GM23338 (cell line): ENCODE measurements around the gene SMYD3. TPM values are rescaled to one million over a fixed set of nuclear protein-coding genes. Genes with fewer than 3 reads are reported as not detected.

Experiments
- JUNB ChIP-seq: IDR thresholded peaks from one replicate; pipeline ENCODE4 v1.6.1; 2016; ENCODE audit warnings: antibody characterized with exemption; ENCODE audit not compliant: unreplicated experiment
- POLR2AphosphoS5 ChIP-seq: IDR thresholded peaks from 2 replicates; pipeline ENCODE4 v1.6.1; 2016; ENCODE audit warnings: antibody characterized with exemption, low read depth
- STAT1 ChIP-seq: IDR thresholded peaks from one replicate; pipeline ENCODE4 v1.6.1; 2016; ENCODE audit warnings: antibody characterized with exemption; ENCODE audit not compliant: unreplicated experiment
- polyA plus RNA-seq: library from polyadenylated mRNA; unstranded; fragments of >200 nt; fragmentation: Nextera tagmentation; extraction: Ambion mirVana; gene quantifications from 2 replicates; pipeline ENCODE4 v1.2.1, GENCODE V29; 2016
- total RNA-seq: library from RNA; depleted of rRNA; stranded (reverse); fragments of >200 nt; shearing (Covaris generic); gene quantifications from 2 replicates; pipeline ENCODE4 v1.2.3, GENCODE V29; 2014
- TF ChIP-seq, protein P1 (sequence below): fragments of 250-450 bp; sonication (Bioruptor Pico); IDR thresholded peaks from 2 replicates; pipeline ENCODE4 v1.5.0; 2020; ENCODE audit warnings: mild to moderate bottlenecking, moderate library complexity
- TF ChIP-seq, protein P2 (sequence below): IDR thresholded peaks from 2 replicates; pipeline ENCODE4 v1.6.1; 2016; ENCODE audit warnings: antibody characterized with exemption
- TF ChIP-seq, protein P3 (sequence below), 2 experiments: fragments of 200-600 bp in 1 of 2; sonication (generic) in 1 of 2; conservative IDR thresholded peaks; 2 replicates each; pipeline versions ENCODE4 v1.5.1 to v1.6.1; 2016 to 2017; ENCODE audit warnings: antibody characterized with exemption in 2 of 2, low read depth in 2 of 2, mild to moderate bottlenecking in 2 of 2, moderate library complexity in 1 of 2

SMYD3 gene
- total and polyA plus RNA-seq, 2 experiments from 2014 or later, result 31.8 to 34.4 TPM

DNA sequence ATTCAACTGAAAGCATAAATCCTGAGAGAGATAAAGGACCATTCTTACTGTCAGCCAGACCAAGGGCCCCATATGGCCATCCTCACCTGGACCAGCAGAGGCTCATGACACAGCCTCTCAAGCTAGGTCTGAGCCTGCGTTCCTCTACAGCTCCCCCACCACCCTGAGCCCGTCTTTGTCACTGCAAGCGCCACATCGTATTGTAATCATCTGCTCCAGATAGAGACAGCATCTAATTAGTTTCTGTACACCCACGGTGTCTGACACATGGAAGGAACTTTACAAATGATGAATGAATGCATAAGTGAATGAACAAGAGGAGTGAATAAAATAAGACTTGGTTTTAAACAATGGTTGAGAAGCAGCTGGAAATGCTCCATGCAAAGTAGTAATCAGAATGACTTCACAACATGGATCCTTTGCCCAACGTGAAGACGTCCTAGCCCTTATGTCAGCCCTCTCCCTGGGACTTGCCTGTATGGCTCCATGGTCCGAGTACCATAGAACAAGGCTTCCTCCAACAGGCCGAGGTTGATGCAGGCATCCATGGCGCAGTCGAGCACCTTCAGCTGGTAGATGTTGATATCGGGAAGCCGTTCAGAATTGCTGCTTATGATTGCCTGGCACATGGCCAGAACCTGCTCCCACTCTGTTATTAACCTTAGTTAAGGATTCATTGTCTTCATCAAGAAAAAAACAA, 648.9 kb downstream of the SMYD3 start (continued):
- TF ChIP-seq, protein P1, sequence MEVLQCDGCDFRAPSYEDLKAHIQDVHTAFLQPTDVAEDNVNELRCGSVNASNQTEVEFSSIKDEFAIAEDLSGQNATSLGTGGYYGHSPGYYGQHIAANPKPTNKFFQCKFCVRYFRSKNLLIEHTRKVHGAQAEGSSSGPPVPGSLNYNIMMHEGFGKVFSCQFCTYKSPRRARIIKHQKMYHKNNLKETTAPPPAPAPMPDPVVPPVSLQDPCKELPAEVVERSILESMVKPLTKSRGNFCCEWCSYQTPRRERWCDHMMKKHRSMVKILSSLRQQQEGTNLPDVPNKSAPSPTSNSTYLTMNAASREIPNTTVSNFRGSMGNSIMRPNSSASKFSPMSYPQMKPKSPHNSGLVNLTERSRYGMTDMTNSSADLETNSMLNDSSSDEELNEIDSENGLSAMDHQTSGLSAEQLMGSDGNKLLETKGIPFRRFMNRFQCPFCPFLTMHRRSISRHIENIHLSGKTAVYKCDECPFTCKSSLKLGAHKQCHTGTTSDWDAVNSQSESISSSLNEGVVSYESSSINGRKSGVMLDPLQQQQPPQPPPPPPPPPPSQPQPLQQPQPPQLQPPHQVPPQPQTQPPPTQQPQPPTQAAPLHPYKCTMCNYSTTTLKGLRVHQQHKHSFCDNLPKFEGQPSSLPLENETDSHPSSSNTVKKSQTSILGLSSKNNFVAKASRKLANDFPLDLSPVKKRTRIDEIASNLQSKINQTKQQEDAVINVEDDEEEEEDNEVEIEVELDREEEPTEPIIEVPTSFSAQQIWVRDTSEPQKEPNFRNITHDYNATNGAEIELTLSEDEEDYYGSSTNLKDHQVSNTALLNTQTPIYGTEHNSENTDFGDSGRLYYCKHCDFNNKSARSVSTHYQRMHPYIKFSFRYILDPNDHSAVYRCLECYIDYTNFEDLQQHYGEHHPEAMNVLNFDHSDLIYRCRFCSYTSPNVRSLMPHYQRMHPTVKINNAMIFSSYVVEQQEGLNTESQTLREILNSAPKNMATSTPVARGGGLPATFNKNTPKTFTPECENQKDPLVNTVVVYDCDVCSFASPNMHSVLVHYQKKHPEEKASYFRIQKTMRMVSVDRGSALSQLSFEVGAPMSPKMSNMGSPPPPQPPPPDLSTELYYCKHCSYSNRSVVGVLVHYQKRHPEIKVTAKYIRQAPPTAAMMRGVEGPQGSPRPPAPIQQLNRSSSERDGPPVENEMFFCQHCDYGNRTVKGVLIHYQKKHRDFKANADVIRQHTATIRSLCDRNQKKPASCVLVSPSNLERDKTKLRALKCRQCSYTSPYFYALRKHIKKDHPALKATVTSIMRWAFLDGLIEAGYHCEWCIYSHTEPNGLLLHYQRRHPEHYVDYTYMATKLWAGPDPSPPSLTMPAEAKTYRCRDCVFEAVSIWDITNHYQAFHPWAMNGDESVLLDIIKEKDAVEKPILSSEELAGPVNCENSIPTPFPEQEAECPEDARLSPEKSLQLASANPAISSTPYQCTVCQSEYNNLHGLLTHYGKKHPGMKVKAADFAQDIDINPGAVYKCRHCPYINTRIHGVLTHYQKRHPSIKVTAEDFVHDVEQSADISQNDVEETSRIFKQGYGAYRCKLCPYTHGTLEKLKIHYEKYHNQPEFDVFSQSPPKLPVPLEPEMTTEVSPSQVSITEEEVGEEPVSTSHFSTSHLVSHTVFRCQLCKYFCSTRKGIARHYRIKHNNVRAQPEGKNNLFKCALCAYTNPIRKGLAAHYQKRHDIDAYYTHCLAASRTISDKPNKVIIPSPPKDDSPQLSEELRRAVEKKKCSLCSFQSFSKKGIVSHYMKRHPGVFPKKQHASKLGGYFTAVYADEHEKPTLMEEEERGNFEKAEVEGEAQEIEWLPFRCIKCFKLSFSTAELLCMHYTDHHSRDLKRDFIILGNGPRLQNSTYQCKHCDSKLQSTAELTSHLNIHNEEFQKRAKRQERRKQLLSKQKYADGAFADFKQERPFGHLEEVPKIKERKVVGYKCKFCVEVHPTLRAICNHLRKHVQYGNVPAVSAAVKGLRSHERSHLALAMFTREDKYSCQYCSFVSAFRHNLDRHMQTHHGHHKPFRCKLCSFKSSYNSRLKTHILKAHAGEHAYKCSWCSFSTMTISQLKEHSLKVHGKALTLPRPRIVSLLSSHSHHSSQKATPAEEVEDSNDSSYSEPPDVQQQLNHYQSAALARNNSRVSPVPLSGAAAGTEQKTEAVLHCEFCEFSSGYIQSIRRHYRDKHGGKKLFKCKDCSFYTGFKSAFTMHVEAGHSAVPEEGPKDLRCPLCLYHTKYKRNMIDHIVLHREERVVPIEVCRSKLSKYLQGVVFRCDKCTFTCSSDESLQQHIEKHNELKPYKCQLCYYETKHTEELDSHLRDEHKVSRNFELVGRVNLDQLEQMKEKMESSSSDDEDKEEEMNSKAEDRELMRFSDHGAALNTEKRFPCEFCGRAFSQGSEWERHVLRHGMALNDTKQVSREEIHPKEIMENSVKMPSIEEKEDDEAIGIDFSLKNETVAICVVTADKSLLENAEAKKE, result no peak
- no peak for TF ChIP-seq JUNB
- TF ChIP-seq, protein P2, sequence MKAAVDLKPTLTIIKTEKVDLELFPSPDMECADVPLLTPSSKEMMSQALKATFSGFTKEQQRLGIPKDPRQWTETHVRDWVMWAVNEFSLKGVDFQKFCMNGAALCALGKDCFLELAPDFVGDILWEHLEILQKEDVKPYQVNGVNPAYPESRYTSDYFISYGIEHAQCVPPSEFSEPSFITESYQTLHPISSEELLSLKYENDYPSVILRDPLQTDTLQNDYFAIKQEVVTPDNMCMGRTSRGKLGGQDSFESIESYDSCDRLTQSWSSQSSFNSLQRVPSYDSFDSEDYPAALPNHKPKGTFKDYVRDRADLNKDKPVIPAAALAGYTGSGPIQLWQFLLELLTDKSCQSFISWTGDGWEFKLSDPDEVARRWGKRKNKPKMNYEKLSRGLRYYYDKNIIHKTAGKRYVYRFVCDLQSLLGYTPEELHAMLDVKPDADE, result no peak
- TF ChIP-seq, protein P3, sequence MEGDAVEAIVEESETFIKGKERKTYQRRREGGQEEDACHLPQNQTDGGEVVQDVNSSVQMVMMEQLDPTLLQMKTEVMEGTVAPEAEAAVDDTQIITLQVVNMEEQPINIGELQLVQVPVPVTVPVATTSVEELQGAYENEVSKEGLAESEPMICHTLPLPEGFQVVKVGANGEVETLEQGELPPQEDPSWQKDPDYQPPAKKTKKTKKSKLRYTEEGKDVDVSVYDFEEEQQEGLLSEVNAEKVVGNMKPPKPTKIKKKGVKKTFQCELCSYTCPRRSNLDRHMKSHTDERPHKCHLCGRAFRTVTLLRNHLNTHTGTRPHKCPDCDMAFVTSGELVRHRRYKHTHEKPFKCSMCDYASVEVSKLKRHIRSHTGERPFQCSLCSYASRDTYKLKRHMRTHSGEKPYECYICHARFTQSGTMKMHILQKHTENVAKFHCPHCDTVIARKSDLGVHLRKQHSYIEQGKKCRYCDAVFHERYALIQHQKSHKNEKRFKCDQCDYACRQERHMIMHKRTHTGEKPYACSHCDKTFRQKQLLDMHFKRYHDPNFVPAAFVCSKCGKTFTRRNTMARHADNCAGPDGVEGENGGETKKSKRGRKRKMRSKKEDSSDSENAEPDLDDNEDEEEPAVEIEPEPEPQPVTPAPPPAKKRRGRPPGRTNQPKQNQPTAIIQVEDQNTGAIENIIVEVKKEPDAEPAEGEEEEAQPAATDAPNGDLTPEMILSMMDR (conservative IDR thresholded peaks at IDR 0.05; ENCODE audit: low read depth in 2 of 2), result no peak; a peak in 1 of 4 replicates
- TF ChIP-seq POLR2AphosphoS5, result no peak
- no peak for TF ChIP-seq STAT1
